OCI-LY3 (cell line): ENCODE measurements around the gene TECR.
"Not testable (repeated sequence)": the region's sequence is repeated elsewhere in the genome, so short reads cannot be mapped to it uniquely, and the experiment has no call there.

Source experiments
- CTCF ChIP-seq: fragments of 200-600, 300-600 bp; sonication (generic); IDR thresholded peaks from 2 replicates; pipeline ENCODE4 v1.5.1; 2014; ENCODE audit warnings: antibody characterized with exemption, low read length, low read depth
- EZH2phosphoT487 ChIP-seq: fragments of 200-600 bp; shearing (Covaris generic); IDR thresholded peaks from 2 replicates; pipeline ENCODE4 v1.6.1; 2018; ENCODE audit warnings: antibody characterized with exemption, mixed run types, low read depth

DNA sequence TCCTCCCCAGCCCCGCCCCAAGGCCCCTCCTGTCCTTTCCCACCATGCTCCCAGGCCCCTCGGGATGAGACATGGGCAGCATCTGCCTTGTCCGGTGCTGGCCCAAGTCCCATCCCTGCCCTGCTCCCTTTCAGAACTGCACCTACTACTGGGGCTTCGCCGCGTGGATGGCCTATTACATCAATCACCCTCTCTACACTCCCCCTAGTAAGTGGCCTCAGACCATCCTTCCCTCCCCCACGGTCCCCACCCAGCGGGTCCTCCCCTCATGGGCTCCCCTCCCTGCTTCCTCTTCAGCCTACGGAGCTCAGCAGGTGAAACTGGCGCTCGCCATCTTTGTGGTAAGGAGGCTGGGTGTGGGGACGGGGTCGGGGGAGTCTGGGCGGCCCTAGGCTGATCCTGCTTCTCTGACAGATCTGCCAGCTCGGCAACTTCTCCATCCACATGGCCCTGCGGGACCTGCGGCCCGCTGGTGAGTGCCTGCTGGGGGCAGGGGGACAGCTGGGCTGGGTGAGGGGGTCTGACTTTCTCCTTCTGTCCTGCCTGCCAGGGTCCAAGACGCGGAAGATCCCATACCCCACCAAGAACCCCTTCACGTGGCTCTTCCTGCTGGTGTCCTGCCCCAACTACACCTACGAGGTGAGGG lies 35.4 kb downstream of the TECR start:
- not testable (repeated sequence) for TF ChIP-seq CTCF, EZH2phosphoT487
